GM19351 (cell line): ENCODE measurements around the gene IZUMO2.
"Not testable (repeated sequence)": the region's sequence is repeated elsewhere in the genome, so short reads cannot be mapped to it uniquely, and the experiment has no call there.

Experiments
- ATAC-seq: cut with Tn5 transposase; IDR thresholded peaks from one replicate; pipeline ENCODE4 v1.9.1; 2021; ENCODE audit warnings: mild to moderate bottlenecking, moderate library complexity; ENCODE audit not compliant: unreplicated experiment

The IZUMO2 gene

DNA sequence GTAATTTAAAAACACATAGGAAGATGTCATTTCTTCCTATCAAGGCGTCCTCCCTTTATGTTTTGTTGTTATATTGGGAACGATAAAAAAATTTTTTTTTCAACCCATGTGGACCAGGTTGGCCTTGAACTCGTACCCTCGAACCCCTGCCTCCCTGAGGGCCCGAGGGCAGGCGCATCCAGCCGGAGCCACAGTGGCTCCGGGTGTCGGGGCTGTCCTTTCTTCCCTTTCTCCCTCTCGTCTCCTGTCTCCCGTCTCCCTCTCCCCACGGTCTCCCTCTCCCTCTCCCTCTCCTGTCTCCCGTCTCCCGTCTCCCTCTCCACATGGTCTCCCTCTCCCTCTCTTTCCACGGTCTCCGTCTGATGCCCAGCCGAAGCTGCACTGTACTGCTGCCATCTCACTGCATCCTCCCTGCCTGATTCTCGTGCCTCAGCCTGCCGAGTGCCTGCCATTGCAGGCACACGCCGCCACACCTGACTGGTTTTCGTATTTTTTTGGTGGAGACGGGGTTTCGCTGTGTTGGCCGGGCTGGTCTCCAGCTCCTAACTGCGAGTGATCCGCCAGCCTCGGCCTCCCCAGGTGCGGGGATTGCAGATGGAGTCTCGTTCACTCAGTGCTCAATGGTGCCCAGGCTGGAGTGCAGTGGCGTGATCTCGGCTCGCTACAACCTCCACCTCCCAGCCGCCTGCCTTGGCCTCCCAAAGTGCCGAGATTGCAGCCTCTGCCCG lies 22.8 kb downstream of the IZUMO2 start:
- ATAC-seq, result not testable (repeated sequence)

DNA sequence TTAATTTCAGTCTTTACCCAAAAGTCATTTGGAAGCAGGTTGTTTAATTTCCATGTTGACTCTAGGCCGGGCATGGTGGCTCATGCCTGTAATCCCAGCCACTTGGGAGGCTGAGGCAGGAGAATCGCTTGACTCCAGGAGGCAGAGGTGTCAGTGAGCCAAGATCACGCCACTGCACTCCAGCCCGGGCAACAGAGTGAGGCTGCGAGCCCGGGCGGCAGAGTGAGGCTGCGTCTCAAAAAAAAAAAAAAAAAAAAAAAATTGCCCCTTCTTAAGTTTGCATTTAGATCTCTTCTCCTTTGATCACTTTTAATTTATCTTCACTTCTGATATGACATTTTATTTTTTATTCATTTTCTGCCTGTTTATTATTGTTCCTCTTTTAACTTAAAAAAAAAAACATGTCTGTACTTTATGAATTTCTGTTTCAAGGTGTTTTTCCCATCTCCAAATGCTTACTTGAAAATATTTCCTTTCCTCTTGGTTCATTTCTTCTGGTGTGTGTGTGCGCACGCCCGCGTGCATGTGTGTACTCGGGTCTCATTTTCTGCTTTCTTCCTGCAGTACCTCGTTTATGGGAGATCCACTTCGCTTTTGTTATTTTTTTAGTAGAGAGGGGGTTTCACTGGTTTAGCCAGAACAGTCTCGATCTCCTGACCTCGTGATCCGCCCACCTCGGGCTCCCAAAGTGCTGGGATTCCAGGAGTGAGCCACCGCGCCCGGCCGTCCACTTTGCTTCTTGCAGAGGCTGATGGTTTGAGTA lies 26.3 kb downstream of the IZUMO2 start:
- ATAC-seq, result not testable (repeated sequence)

DNA sequence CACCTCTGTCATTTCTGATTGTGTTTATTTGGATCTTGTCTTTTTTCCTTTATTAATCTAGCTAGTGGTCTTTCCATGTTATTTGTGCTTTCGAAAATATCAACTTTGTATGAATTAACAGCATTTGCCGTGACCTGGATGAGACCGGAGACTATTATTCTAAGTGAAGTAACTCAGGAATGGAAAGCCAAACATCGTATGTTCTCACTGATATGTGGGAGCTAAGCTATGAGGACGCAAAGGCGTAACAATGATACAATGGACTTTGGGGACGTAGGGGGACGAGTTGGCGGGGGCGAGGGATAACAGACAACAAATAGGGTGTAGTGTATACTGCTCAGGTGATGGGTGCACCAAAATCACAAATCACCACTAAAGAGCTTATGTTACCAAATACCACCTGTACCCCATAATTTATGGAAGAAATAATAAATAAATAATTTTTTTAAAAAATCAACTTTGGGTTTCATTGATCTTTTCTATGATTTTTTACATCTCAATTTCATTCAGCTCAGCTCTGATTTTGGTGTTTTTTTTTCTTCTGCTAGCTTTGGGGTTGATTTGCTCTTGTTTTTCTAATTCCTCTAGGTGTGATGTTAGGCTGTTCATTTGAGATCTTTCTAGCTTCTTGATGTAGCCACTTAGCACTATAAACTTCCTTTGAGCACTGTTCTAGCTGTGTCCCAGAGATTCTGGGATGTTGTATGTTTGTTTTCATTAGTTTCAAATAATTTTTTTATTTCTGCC lies 27.1 kb downstream of the IZUMO2 start:
- ATAC-seq, result not testable (repeated sequence)

DNA sequence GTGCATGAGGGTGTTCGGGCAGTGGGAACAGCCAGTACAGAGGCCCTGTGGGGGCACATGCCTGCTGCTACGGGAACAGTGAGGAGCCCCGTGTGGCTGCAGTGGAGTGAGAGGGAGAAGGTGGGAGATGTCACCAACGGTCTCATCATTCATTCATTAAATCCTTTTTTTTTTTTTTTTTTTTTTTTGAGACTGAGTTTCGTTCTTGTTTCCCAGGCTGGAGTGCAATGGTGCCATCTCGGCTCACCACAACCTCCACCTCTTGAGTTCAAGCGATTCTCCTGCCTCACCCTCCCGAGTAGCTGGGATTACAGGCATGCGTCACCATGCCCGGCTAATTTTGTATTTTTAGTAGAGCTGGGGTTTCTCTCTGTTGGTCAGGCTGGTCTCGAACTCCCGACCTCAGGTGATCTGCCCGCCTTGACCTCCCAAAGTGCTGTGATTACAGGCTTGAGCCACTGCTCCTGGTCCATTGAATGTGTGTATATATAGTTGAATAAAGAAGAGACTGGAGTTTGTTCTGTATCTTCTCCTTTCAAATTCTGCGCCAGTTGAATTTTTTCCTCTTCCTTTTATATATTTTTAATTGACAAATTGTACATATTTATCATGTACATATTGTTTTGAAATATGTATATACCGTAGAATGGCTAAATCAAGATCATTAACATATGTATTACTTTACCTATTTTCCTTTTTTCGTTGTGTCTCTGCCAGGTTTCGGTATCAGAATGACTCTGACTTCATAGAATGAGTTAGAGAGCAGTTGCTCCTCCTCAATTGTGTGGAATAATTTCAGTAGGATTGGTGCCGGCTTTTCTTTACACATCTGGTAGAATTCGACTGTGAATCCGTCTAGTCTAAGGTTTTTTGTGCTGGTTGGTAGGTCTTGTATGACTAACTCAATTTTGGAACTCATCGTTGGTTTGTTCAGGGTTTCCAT lies 28.0 kb downstream of the IZUMO2 start:
- not testable (repeated sequence) for ATAC-seq

DNA sequence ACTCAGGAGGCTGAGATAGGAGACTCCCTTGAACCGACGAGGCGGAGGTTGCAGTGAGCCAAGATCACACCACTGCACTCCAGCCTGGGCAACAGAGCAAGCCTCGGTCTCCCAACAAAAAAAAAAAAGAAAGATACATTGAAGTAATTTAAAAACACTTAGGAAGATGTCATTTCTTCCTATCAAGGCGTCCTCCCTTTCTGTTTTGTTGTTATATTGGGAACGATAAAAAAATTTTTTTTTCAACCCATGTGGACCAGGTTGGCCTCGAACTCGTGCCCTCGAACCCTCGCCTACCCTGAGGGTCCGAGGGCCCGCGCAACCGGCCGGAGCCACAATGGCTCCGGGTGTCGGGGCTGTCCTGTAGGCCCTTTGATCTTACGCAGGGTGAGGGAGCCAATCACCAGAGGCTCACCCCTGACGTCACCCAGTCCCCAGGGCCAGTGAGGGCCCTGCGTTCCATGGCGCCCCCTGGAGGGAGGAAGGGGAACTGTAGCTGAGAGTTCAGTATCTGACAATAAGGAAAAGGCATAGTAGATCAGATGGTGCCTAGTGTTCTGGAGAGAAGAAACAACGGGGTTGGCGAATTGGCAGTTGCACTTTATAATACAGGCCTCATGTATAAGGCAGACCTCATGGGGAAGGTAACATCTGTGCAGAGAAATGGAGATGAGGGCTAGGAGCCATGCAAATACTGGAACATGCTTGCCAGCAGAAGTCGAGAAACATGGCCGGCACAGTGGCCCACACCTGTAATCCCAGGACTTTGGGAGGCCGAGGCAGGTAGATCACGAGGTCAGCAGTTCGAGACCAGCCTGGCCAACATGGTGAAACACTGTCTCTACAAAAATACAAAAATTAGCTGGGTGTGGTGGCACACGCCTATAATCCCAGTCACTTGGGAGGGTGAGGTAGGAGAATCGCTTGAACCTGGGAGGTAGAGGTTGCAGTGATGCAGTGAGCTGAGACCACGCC lies 29.3 kb downstream of the IZUMO2 start:
- ATAC-seq, result not testable (repeated sequence)

DNA sequence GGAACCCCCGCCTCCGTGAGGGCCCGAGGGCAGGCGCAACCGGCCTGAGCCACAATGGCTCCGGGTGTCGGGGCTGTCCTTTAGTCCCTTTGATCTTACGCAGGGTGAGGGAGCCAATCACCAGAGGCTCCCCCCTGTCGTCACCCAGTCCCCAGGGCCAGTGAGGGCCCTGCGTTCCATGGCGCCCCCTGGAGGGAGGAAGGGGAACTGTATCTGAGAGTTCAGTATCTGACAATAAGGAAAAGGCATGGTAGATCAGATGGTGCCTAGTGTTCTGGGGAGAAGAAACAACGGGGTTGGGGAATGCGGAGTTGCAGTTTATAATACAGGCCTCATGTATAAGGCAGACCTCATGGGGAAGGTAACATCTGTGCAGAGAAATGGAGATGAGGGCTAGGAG lies 59.1 kb downstream of the IZUMO2 start:
- ATAC-seq, result not testable (repeated sequence)

DNA sequence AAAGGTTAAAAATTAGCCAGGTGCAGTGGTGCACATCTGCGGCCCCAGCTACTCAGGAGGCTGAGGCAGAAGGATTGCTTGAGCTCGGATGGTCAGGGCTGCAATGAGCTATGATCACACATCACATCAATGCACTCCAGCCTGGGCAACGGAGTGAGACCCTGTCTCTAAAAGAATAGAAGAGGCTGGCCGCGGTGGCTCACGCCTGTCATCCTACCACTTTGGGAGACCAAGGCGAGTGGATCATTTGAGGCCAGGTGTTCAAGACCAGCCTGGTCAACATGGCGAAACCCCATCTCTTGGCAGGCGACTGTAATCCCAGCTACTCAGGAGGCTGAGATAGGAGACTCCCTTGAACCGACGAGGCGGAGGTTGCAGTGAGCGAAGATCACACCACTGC lies 59.7 kb downstream of the IZUMO2 start:
- not testable (repeated sequence) for ATAC-seq
